ENCODE data around the gene CACNB4.

GRCh38 chr2:151904807-151905206, 194.0 kb downstream of the CACNB4 start:
- TF ChIP-seq POLR2A (IDR thresholded peaks at IDR 0.05), result no peak
- TF ChIP-seq POLR2AphosphoS5 (IDR thresholded peaks at IDR 0.05), result no peak
- no peak for TF ChIP-seq CTCF (IDR thresholded peaks at IDR 0.05)
- TF ChIP-seq EP300 (IDR thresholded peaks at IDR 0.05), result no peak

Measured in sigmoid colon (tissue), 4 donors.